ENCODE data around the gene RBM5.

DNA sequence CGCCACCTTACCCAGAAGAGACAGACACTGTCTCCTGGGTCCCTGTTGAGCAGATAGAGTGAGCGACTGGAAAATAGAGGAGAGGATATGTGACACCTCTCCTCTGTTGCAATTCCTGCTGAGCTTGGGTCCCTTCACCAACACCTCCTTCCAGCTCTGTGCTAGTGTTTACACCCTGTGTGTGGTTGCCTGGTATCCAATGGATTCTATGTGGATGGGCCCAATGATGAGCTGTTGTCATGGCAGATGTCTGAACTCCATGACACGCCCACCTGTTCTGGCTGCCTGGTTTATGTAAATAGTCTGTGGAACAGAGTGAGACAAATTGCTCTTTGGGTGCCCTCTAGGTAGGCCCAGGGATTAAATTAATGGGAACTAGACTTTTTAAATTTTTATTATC, 23.7 kb downstream of the RBM5 start:
- TF ChIP-seq, protein P1, sequence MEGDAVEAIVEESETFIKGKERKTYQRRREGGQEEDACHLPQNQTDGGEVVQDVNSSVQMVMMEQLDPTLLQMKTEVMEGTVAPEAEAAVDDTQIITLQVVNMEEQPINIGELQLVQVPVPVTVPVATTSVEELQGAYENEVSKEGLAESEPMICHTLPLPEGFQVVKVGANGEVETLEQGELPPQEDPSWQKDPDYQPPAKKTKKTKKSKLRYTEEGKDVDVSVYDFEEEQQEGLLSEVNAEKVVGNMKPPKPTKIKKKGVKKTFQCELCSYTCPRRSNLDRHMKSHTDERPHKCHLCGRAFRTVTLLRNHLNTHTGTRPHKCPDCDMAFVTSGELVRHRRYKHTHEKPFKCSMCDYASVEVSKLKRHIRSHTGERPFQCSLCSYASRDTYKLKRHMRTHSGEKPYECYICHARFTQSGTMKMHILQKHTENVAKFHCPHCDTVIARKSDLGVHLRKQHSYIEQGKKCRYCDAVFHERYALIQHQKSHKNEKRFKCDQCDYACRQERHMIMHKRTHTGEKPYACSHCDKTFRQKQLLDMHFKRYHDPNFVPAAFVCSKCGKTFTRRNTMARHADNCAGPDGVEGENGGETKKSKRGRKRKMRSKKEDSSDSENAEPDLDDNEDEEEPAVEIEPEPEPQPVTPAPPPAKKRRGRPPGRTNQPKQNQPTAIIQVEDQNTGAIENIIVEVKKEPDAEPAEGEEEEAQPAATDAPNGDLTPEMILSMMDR (conservative IDR thresholded peaks at IDR 0.05) = no peak
- no peak for TF ChIP-seq ZFX (IDR thresholded peaks at IDR 0.05)

Data from C4-2B (cell line).